HG02852 (cell line): ENCODE data around the gene HMCES.
"Not testable (repeated sequence)": the region's sequence is repeated elsewhere in the genome, so short reads cannot be mapped to it uniquely, and the experiment has no call there.

Source experiments
- ATAC-seq: cut with Tn5 transposase; IDR thresholded peaks from one replicate; pipeline ENCODE4 v1.9.1; 2021; ENCODE audit warnings: mild to moderate bottlenecking, moderate library complexity; ENCODE audit not compliant: unreplicated experiment

HMCES gene

GRCh38 chr3:129345281-129345680 is 66.6 kb downstream of the HMCES start:
- no peak for ATAC-seq

- ATAC-seq: no peak
These were observed 67.3 kb downstream of the HMCES start for GRCh38 chr3:129345971-129346370.

GRCh38 chr3:129346695-129347457 is 68.2 kb downstream of the HMCES start:
- ATAC-seq: no peak

- no peak for ATAC-seq
These were observed 68.8 kb downstream of the HMCES start for GRCh38 chr3:129347458-129347845.

GRCh38 chr3:129348734-129349133 is 70.1 kb downstream of the HMCES start:
- no peak for ATAC-seq

GRCh38 chr3:129349169-129349568 is 70.5 kb downstream of the HMCES start:
- not testable (repeated sequence) for ATAC-seq

GRCh38 chr3:129349791-129350190 is 71.1 kb downstream of the HMCES start:
- no peak for ATAC-seq

GRCh38 chr3:129352045-129352444 is 73.4 kb downstream of the HMCES start:
- no peak for ATAC-seq

GRCh38 chr3:129352650-129353588 is 74.2 kb downstream of the HMCES start:
- ATAC-seq: no peak

GRCh38 chr3:129353589-129353941 is 74.9 kb downstream of the HMCES start:
- ATAC-seq: no peak
